Upper lobe of right lung (tissue), 1 donor: Measurements from ENCODE around the gene ADSL. TPM values are rescaled to one million over a fixed set of nuclear protein-coding genes. Genes with fewer than 3 reads are reported as not detected.

Source experiments
- ATAC-seq: fragments of 200-7000 bp; cut with Tn5 transposase; one replicate; pipeline ENCODE4 v1.9.1; 2020; ENCODE audit warnings: mild to moderate bottlenecking, moderate library complexity
- DNase-seq: peaks from one replicate; pipeline ENCODE4 v3.0.0-alpha.2; 2020
- H3K27ac ChIP-seq: fragments of 200-600 bp; one replicate; pipeline ENCODE4 v1.8.0; 2022
- H3K27me3 ChIP-seq: fragments of 200-600 bp; one replicate; pipeline ENCODE4 v1.8.0; 2022; ENCODE audit warnings: mild to moderate bottlenecking
- H3K36me3 ChIP-seq: fragments of 200-600 bp; one replicate; pipeline ENCODE4 v1.8.0; 2022
- H3K4me1 ChIP-seq: fragments of 200-600 bp; one replicate; pipeline ENCODE4 v1.8.0; 2022
- H3K4me3 ChIP-seq: fragments of 200-600 bp; one replicate; pipeline ENCODE4 v1.8.0; 2022; ENCODE audit warnings: mild to moderate bottlenecking
- H3K9me3 ChIP-seq: fragments of 200-600 bp; one replicate; pipeline ENCODE4 v1.8.0; 2022
- CTCF ChIP-seq: fragments of 200-600 bp; IDR thresholded peaks from one replicate; pipeline ENCODE4 v1.8.0; 2022; ENCODE audit warnings: antibody characterized with exemption
- intact Hi-C: fragments of 100-400 bp; cut with DNase I; formaldehyde crosslinking; loops from one replicate; pipeline ENCODE4 v1.11.0; 2022
- total RNA-seq: library from RNA; stranded (reverse); fragmentation: NEBNext Ultra II Directional; extraction: Animal tissue kit (Norgen Biotek cat#: 25700); gene quantifications from one replicate; pipeline ENCODE4 v1.2.1, GENCODE V29; 2021
- donor health status: DM: no; HTN: yes; CAD: no; lungs with severe emphysema.

Gene ADSL
- total RNA-seq, 1 donor from 2014 or later: 38.7 TPM

GRCh38 chr22:40396882-40397281 lies 50.6 kb downstream of the ADSL start:
- Histone ChIP-seq H3K27ac (peak overlapping the region; percentile 55), H3K9me3 (no peaks in the 10 kb centered on the region), H3K27me3 (no peaks in the 10 kb centered on the region), H3K4me1 (peaks cover 21% of the 10 kb centered on the region), H3K4me3 (no peak overlapping the region), H3K36me3 (peaks cover 4% of the 10 kb centered on the region)
- peak; percentile 79 for ATAC-seq
- no peak for DNase-seq
- intact Hi-C loops: no loop called here
- no peak for TF ChIP-seq CTCF

GRCh38 chr22:40397396-40397795 lies 51.1 kb downstream of the ADSL start:
- no peak for DNase-seq
- H3K4me3 ChIP-seq: no peak overlapping the region

GRCh38 chr22:40399621-40400020 lies 53.3 kb downstream of the ADSL start:
- Histone ChIP-seq H3K4me3 (no peak overlapping the region), H3K27ac (no peak overlapping the region), H3K4me1 (peaks cover 21% of the 10 kb centered on the region), H3K9me3 (no peaks in the 10 kb centered on the region), H3K27me3 (no peaks in the 10 kb centered on the region), H3K36me3 (peaks cover 19% of the 10 kb centered on the region)
- intact Hi-C loops: no loop called here
- ATAC-seq: no peak
- no peak for DNase-seq
- TF ChIP-seq CTCF: no peak

More at GRCh38 chr22:40397396-40397795, 51.1 kb downstream of the ADSL start:
- peak overlapping the region; percentile 55 for H3K27ac ChIP-seq
- no peaks in the 10 kb centered on the region for H3K9me3 ChIP-seq
- TF ChIP-seq CTCF: no peak
- intact Hi-C loops: no loop called here
- ATAC-seq: no peak
- H3K36me3 ChIP-seq: peaks cover 9% of the 10 kb centered on the region
- no peaks in the 10 kb centered on the region for H3K27me3 ChIP-seq
- peaks cover 21% of the 10 kb centered on the region for H3K4me1 ChIP-seq

DNA sequence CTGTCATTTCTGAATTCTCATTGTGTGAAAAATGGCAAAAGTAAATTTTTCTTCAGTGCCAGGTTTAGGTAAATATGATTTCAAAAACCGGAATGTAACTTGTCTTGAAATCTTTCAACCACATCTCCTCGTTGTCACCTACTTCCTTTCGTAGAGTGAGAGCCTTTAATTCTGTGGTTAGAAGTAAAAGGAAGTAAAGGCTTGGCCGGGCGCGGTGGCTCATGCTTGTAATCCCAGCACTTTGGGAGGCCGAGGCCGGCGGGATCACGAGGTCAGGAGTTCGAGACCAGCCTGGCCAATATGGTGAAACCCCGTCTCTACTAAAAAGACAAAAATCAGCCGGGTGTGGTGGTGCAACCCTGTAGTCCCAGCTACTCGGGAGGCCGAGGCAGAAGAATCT lies 53.9 kb downstream of the ADSL start:
- intact Hi-C loops: no loop called here
- Histone ChIP-seq H3K36me3 (peaks cover 24% of the 10 kb centered on the region), H3K4me1 (peaks cover 21% of the 10 kb centered on the region), H3K4me3 (no peak overlapping the region), H3K9me3 (no peaks in the 10 kb centered on the region), H3K27me3 (no peaks in the 10 kb centered on the region), H3K27ac (no peak overlapping the region)
- DNase-seq: no peak
- no peak for TF ChIP-seq CTCF
- ATAC-seq: peak; percentile 46

DNA sequence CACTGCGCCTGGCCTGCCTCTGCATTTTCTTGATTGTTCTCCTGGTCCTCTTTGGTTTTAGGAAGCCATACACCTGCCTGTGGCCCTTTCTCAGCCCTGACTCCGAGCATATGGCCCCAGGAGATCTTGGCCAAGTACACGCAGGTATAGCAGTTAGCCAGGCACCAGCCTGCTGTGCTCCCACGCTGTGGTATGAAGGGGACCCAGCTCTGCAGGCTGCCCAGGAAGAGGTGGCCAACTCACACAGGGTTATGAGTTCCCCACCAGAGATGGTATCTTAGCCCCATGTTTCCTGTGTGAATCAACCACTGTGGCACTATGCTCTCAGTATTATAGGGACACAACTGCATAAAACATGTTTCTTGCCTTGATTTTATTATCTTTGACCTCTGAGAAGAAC lies 55.2 kb downstream of the ADSL start:
- Histone ChIP-seq H3K9me3 (no peaks in the 10 kb centered on the region), H3K36me3 (peaks cover 38% of the 10 kb centered on the region), H3K27me3 (no peaks in the 10 kb centered on the region), H3K27ac (no peak overlapping the region), H3K4me1 (peaks cover 20% of the 10 kb centered on the region), H3K4me3 (no peak overlapping the region)
- ATAC-seq (no peak), DNase-seq (no peak)
- TF ChIP-seq CTCF: no peak
- intact Hi-C loops: no loop called here

DNA sequence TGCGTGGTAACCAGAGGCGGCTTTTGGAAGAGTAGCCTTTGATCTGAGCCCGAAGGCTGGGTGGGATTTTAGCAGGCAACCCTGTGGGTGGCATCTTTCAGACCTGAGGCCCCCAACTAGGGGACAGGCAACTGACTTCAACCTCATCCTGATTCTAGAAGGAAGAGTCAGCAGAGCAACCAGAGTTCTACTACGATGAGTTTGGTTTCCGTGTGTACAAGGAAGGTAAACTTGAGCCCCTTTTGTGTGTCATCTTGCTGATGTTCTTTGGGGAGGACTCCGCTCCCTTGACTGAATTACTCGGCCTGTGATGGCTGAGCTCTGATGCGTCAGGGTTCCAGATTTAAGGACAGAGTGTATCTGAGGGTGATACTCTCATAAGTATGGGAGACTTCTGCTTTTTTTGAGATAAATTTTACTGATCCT lies 55.7 kb downstream of the ADSL start:
- intact Hi-C loops: no loop called here
- ATAC-seq: no peak

More for the DNA sequence above, 55.7 kb downstream of the ADSL start:
- Histone ChIP-seq H3K9me3 (no peaks in the 10 kb centered on the region), H3K27ac (no peak overlapping the region), H3K4me3 (no peak overlapping the region), H3K4me1 (peaks cover 15% of the 10 kb centered on the region), H3K27me3 (no peaks in the 10 kb centered on the region), H3K36me3 (peaks cover 42% of the 10 kb centered on the region)
- no peak for DNase-seq
- no peak for TF ChIP-seq CTCF
